H9 (cell line): ENCODE measurements around the gene YAE1. TPM values are rescaled to one million over a fixed set of nuclear protein-coding genes. Genes with fewer than 3 reads are reported as not detected.

ENCODE experiments used
- DNase-seq: peaks from one replicate; pipeline ENCODE4 v3.0.0-alpha.2; 2017
- H2AFZ ChIP-seq: one replicate; pipeline ENCODE4 v1.6.1; 2013; ENCODE audit warnings: mild to moderate bottlenecking, low read length, control low read depth, moderate library complexity
- H2AK5ac ChIP-seq: 2 replicates; pipeline ENCODE4 v1.6.1; 2013; ENCODE audit warnings: low read length, control low read depth, mixed read lengths; ENCODE audit not compliant: insufficient read length
- H2BK120ac ChIP-seq: one replicate; pipeline ENCODE4 v1.6.1; 2013; ENCODE audit warnings: low read depth, mild to moderate bottlenecking, low read length, control low read depth, inconsistent platforms; ENCODE audit not compliant: poor library complexity, severe bottlenecking
- H2BK12ac ChIP-seq: 2 replicates; pipeline ENCODE4 v1.6.1; 2013; ENCODE audit warnings: low read length, control low read depth, mixed read lengths, low read depth; ENCODE audit not compliant: insufficient read length
- H2BK15ac ChIP-seq: 2 replicates; pipeline ENCODE4 v1.6.1; 2013; ENCODE audit warnings: low read depth, low read length, control low read depth
- H2BK20ac ChIP-seq: one replicate; pipeline ENCODE4 v1.6.1; 2013; ENCODE audit warnings: low read depth, mild to moderate bottlenecking, low read length, control low read depth, inconsistent platforms; ENCODE audit not compliant: poor library complexity, severe bottlenecking
- H2BK5ac ChIP-seq: 2 replicates; pipeline ENCODE4 v1.6.1; 2013; ENCODE audit warnings: low read length, control low read depth, mixed read lengths; ENCODE audit not compliant: insufficient read length
- H3K14ac ChIP-seq: 2 replicates; pipeline ENCODE4 v1.6.1; 2013; ENCODE audit warnings: low read length, control low read depth; ENCODE audit not compliant: insufficient read depth
- H3K18ac ChIP-seq: 2 replicates; pipeline ENCODE4 v1.6.1; 2013; ENCODE audit warnings: low read depth, mild to moderate bottlenecking, mixed read lengths, low read length, control low read depth; ENCODE audit not compliant: insufficient read length
- H3K23ac ChIP-seq: 2 replicates; pipeline ENCODE4 v1.6.1; 2013; ENCODE audit warnings: low read length, control low read depth, mixed read lengths, low read depth; ENCODE audit not compliant: insufficient read length
- H3K23me2 ChIP-seq: 2 replicates; pipeline ENCODE4 v1.6.1; 2013; ENCODE audit warnings: low read depth, mild to moderate bottlenecking, mixed read lengths, low read length, control low read depth; ENCODE audit not compliant: insufficient read length, poor library complexity, severe bottlenecking
- H3K27ac ChIP-seq: 2 replicates; pipeline ENCODE4 v1.5.1; 2013; ENCODE audit warnings: low read length, control low read depth, mixed read lengths, low read depth; ENCODE audit not compliant: insufficient read length
- H3K27me3 ChIP-seq: 2 replicates; pipeline ENCODE4 v1.6.1; 2013; ENCODE audit warnings: low read length, control low read depth, inconsistent platforms; ENCODE audit not compliant: insufficient read depth
- H3K4ac ChIP-seq: 2 replicates; pipeline ENCODE4 v1.6.1; 2013; ENCODE audit warnings: low read depth, mild to moderate bottlenecking, control low read depth, inconsistent platforms, low read length, moderate library complexity
- H3K4me1 ChIP-seq: 2 replicates; pipeline ENCODE4 v1.6.1; 2013; ENCODE audit warnings: low read length, control low read depth, inconsistent platforms; ENCODE audit not compliant: insufficient read depth
- H3K4me2 ChIP-seq: 2 replicates; pipeline ENCODE4 v1.6.1; 2013; ENCODE audit warnings: low read length, control low read depth, mixed read lengths; ENCODE audit not compliant: insufficient read length, insufficient read depth
- H3K56ac ChIP-seq: 2 replicates; pipeline ENCODE4 v1.6.1; 2013; ENCODE audit warnings: low read depth, mild to moderate bottlenecking, mixed read lengths, low read length, control low read depth; ENCODE audit not compliant: insufficient read length
- H3K79me1 ChIP-seq: 2 replicates; pipeline ENCODE4 v1.6.1; 2013; ENCODE audit warnings: low read depth, mild to moderate bottlenecking, moderate library complexity, low read length, control low read depth, inconsistent platforms; ENCODE audit not compliant: insufficient read depth, poor library complexity, severe bottlenecking
- H3K79me2 ChIP-seq: 2 replicates; pipeline ENCODE4 v1.6.1; 2013; ENCODE audit warnings: low read length, control low read depth, inconsistent platforms; ENCODE audit not compliant: insufficient read depth
- H3K9ac ChIP-seq: 2 replicates; pipeline ENCODE4 v1.6.1; 2013; ENCODE audit warnings: low read length, control low read depth, mixed read lengths; ENCODE audit not compliant: insufficient read length; ENCODE audit errors: extremely low read depth
- H3K9me3 ChIP-seq: one replicate; pipeline ENCODE4 v1.6.1; 2013; ENCODE audit warnings: low read depth, low read length, inconsistent platforms; ENCODE audit not compliant: control insufficient read depth
- H3T11ph ChIP-seq: one replicate; pipeline ENCODE4 v1.6.1; 2013; ENCODE audit warnings: mild to moderate bottlenecking, low read length, control low read depth, inconsistent platforms
- H4K20me1 ChIP-seq: one replicate; pipeline ENCODE4 v1.6.1; 2013; ENCODE audit not compliant: control insufficient read depth, insufficient read length, insufficient read depth
- H4K5ac ChIP-seq: 2 replicates; pipeline ENCODE4 v1.6.1; 2013; ENCODE audit warnings: low read depth, mild to moderate bottlenecking, mixed read lengths, low read length, control low read depth; ENCODE audit not compliant: insufficient read length
- H4K8ac ChIP-seq: replicated peaks from 2 replicates; pipeline ENCODE4 v1.6.1; 2013; ENCODE audit warnings: low read length, control low read depth, mixed read lengths, low read depth; ENCODE audit not compliant: insufficient read length
- H4K91ac ChIP-seq: 2 replicates; pipeline ENCODE4 v1.6.1; 2013; ENCODE audit warnings: low read depth, mild to moderate bottlenecking, moderate library complexity, mixed read lengths, low read length, control low read depth; ENCODE audit not compliant: insufficient read length
- H3K27ac Mint-ChIP-seq, 3 experiments: 2 replicates in 2 of 3; 3 replicates in 1 of 3; pipeline ENCODE4 v1.8.0; 2020 to 2021; ENCODE audit warnings: mixed read lengths in 3 of 3, mild to moderate bottlenecking in 1 of 3, moderate library complexity in 1 of 3
- H3K27me3 Mint-ChIP-seq: 2 replicates; pipeline ENCODE4 v1.8.0; 2021; ENCODE audit warnings: low read depth, mild to moderate bottlenecking, moderate library complexity, mixed read lengths
- H3K36me3 Mint-ChIP-seq, 3 experiments: 2 replicates in 2 of 3; 3 replicates in 1 of 3; pipeline ENCODE4 v1.8.0; 2020 to 2021; ENCODE audit warnings: low read depth in 3 of 3, mixed read lengths in 3 of 3; ENCODE audit not compliant: insufficient read depth in 1 of 3
- H3K4me1 Mint-ChIP-seq, 2 experiments: 2 replicates each; pipeline ENCODE4 v1.8.0; 2020; ENCODE audit warnings: mixed read lengths in 2 of 2
- H3K4me3 Mint-ChIP-seq, 2 experiments: 2 replicates in 1 of 2; 3 replicates in 1 of 2; pipeline ENCODE4 v1.8.0; 2020 to 2021; ENCODE audit warnings: mild to moderate bottlenecking in 2 of 2, mixed read lengths in 2 of 2, moderate library complexity in 1 of 2
- H3K9me3 Mint-ChIP-seq, 2 experiments: 2 replicates in 1 of 2; 3 replicates in 1 of 2; pipeline ENCODE4 v1.8.0; 2020; ENCODE audit warnings: mild to moderate bottlenecking in 2 of 2, mixed read lengths in 2 of 2, moderate library complexity in 1 of 2
- CTCF ChIP-seq: fragments of 200-600 bp; sonication (generic); conservative IDR thresholded peaks from 3 replicates; pipeline ENCODE4 v1.8.0; 2021; ENCODE audit warnings: antibody characterized with exemption, mild to moderate bottlenecking
- WGBS: extraction: QIAGEN DNeasy Blood & Tissue Kit; methylation state at CpG from one replicate; pipeline ENCODE4 v1.1.7; 2013; ENCODE audit warnings: missing lambda C conversion rate, low lambda C conversion rate, mixed read lengths; ENCODE audit not compliant: insufficient read length; ENCODE audit errors: extremely low coverage; 5-methylcytosine and 5-hydroxymethylcytosine counted together
- total RNA-seq: library from RNA; stranded (reverse); gene quantifications from 2 replicates; pipeline ENCODE4 v1.2.1, GENCODE V29; 2021

Gene YAE1
- total RNA-seq, 1 experiment from 2014 or later = 28.8 TPM

- Histone ChIP-seq H3K4ac (no peak overlapping the region), H2BK15ac (no peak overlapping the region), H3K9me3 (no peaks in the 10 kb centered on the region), H3K27ac (no peak overlapping the region), H3T11ph (no peak overlapping the region), H3K79me1 (no peaks in the 10 kb centered on the region), H2BK20ac (no peak overlapping the region), H3K27me3 (no peaks in the 10 kb centered on the region), H4K8ac (no peak overlapping the region), H3K9ac (no peak overlapping the region), H3K4me2 (no peak overlapping the region), H3K23me2 (no peaks in the 10 kb centered on the region), H3K79me2 (no peaks in the 10 kb centered on the region), H4K20me1 (no peaks in the 10 kb centered on the region), H3K14ac (no peak overlapping the region), H4K5ac (no peak overlapping the region), H3K56ac (no peak overlapping the region), H4K91ac (no peak overlapping the region), H3K4me1 (no peaks in the 10 kb centered on the region), H2AK5ac (no peak overlapping the region), H2BK12ac (no peak overlapping the region), H3K18ac (no peak overlapping the region), H2BK5ac (no peak overlapping the region), H3K23ac (no peak overlapping the region), H2AFZ (no peak overlapping the region), H2BK120ac (no peak overlapping the region)
- no peak for TF ChIP-seq CTCF
- DNase-seq = no peak
- Mint-ChIP-seq H3K4me3 (no peak overlapping the region), H3K4me1 (no peaks in the 10 kb centered on the region), H3K27me3 (no peaks in the 10 kb centered on the region; the same call in 1 of the 2 replicates), H3K36me3 (peaks cover 0 to under 1% (median 0%) of the 10 kb centered on the region in 3 experiments; a peak in 1 of 7 replicates), H3K27ac (no peak overlapping the region), H3K9me3 (no peaks in the 10 kb centered on the region)
- no CpG with 5 or more reads among the region's 3 CpGs for WGBS
Observed at GRCh38 chr7:39553436-39553835, 12.8 kb upstream of the YAE1 start.
